Heart right ventricle (tissue), 16 donors: ENCODE measurements around the gene TMEM270. TPM values are rescaled to one million over a fixed set of nuclear protein-coding genes. Genes with fewer than 3 reads are reported as not detected.

Experiments used
- ATAC-seq, 8 donors: fragments of 200-7000 bp; cut with Tn5 transposase; one replicate each; pipeline ENCODE4 v1.9.1; 2020; ENCODE audit warnings: mild to moderate bottlenecking in 8 of 8, moderate library complexity in 8 of 8, moderate number of reproducible peaks in 1 of 8
- DNase-seq, 2 donors: peaks; one replicate each; pipeline ENCODE4 v3.0.0-alpha.2; 2020
- H3K27ac ChIP-seq, 10 donors: fragments of 200-600 bp; sonication (generic) in 2 of 10; one replicate each; pipeline versions ENCODE4 v1.5.0 to v1.8.0; 2020 to 2022; ENCODE audit warnings: mild to moderate bottlenecking in 3 of 10
- H3K27me3 ChIP-seq, 7 donors: fragments of 200-600 bp; one replicate each; pipeline ENCODE4 v1.8.0; 2021 to 2022; ENCODE audit warnings: mild to moderate bottlenecking in 2 of 7
- H3K36me3 ChIP-seq, 9 donors: fragments of 200-600 bp; sonication (generic) in 1 of 9; one replicate each; pipeline versions ENCODE4 v1.5.0 to v1.8.0; 2020 to 2022; ENCODE audit warnings: mild to moderate bottlenecking in 2 of 9
- H3K4me1 ChIP-seq, 9 donors: fragments of 200-600 bp; sonication (generic) in 1 of 9; one replicate each; pipeline versions ENCODE4 v1.5.0 to v1.8.0; 2020 to 2022; ENCODE audit warnings: mild to moderate bottlenecking in 4 of 9
- H3K4me3 ChIP-seq, 10 donors: fragments of 200-600 bp; sonication (generic) in 2 of 10; one replicate each; pipeline versions ENCODE4 v1.5.0 to v1.8.0; 2020 to 2022; ENCODE audit warnings: mild to moderate bottlenecking in 7 of 10, moderate library complexity in 2 of 10
- H3K9me3 ChIP-seq, 11 donors: fragments of 200-600 bp in 10 of 11; sonication (generic) in 2 of 11; one replicate each; pipeline versions ENCODE4 v1.5.0 to v1.8.0; 2013 to 2022; ENCODE audit warnings: mild to moderate bottlenecking in 2 of 11, control low read depth in 1 of 11, moderate library complexity in 1 of 11
- CTCF ChIP-seq, 9 donors: fragments of 200-600 bp; sonication (generic) in 2 of 9; IDR thresholded peaks; one replicate each; pipeline versions ENCODE4 v1.5.0 to v1.8.0; 2021 to 2022; ENCODE audit warnings: antibody characterized with exemption in 9 of 9, mild to moderate bottlenecking in 5 of 9, moderate library complexity in 1 of 9
- WGBS, 2 donors: extraction: QIAGEN DNeasy Blood & Tissue Kit; methylation state at CpG; one replicate each; pipeline ENCODE4 v1.1.7; 2013; ENCODE audit warnings: inconsistent platforms in 1 of 2; 5-methylcytosine and 5-hydroxymethylcytosine counted together
- intact Hi-C, 10 donors: fragments of 100-400 bp; cut with DNase I; formaldehyde crosslinking; loops; one replicate each; pipeline versions ENCODE4 v1.11.1 to v1.14.2; 2022
- polyA plus RNA-seq, 2 donors: library from polyadenylated mRNA; stranded (reverse); fragments of 200-250 nt; gene quantifications; one replicate each; pipeline ENCODE4 v1.2.3, GENCODE V29; 2013
- total RNA-seq, 10 donors: library from RNA; stranded (reverse); fragmentation: NEBNext Ultra II Directional in 3 of 10; extraction: Animal tissue kit (Norgen Biotek cat#: 25700) in 3 of 10; gene quantifications; one replicate each; pipeline versions ENCODE4 v1.2.1 to v1.2.4, GENCODE V29; 2021 to 2023
- donor health status: Arrhythmogenic right ventricular cardiomyopathy.
- donor health status: ischemic (EF 13 %, LVEDD 7.1; RV severe dilation, severe dysfunction).
- donor health status: healthy with polysubstance abuse.
- donor health status: DM: no; HTN: yes; CAD: no.
- donor health status: DM: no; HTN: no; CAD: no.
- donor health status: ischemic (EF 25% LVEDD 6.9; RV normal size, moderate dysfunction).
- donor health status: ischemic (EF 25% LVEDD 5.7; RV mildly dilated, moderate dysfunction).
- donor health status: healthy.
- donor health status: DM: yes; HTN: yes; CAD: no.
- donor health status: Ischemic cardiomyopathy.
- donor health status: ischemic (EF 35%, LVEDD 5.7; RV mildly dilated, moderate dysfunction).
- donor health status: nonischemic (EF 11% LVEDD 7.7; RV severe dilation, severe dysfunction).
- donor health status: DM: yes; HTN: yes; CAD: no.
- donor health status: PGD.
- donor health status: ischemic (EF 29% LVEDD 5.4; RV normal size, mild dysfunction).
- donor health status: nonischemic (EF 23%, LVEDD 6.1; RV moderate dilation, normal function).

TMEM270 gene
- total and polyA plus RNA-seq, 12 donors: not detected

- intact Hi-C loops: loop anchor here in 5 of 10 donors (5.0 to 10.0 kb wide), 4 partner anchors 72 to 145 kb away; partner anchors contain the start of gene ELN (in 2 of the 5)
- no peak for ATAC-seq
- Histone ChIP-seq H3K4me3 (no peak overlapping the region), H3K9me3 (peaks cover 0 to 26% (median 13%) of the 10 kb centered on the region in 11 donors), H3K4me1 (peaks cover 0 to 61% (median 17%) of the 10 kb centered on the region in 9 donors), H3K36me3 (no peaks in the 10 kb centered on the region), H3K27me3 (no peaks in the 10 kb centered on the region), H3K27ac (peak overlapping the region in 7 of 10 donors; percentile 3 to 74 (median 53))
- peak in 1 of 2 donors; percentile 65 for DNase-seq
- TF ChIP-seq CTCF (IDR thresholded peaks at IDR 0.05): no peak
- WGBS, 2 donors: 45 to 52% methylated on average over 11 of the region's 11 CpGs
These were observed 31.3 kb downstream of the TMEM270 start for GRCh38 chr7:73892003-73892999.

- H3K27ac ChIP-seq: peak overlapping the region in 7 of 10 donors; percentile 22 to 74 (median 64)
- no peak for TF ChIP-seq CTCF (IDR thresholded peaks at IDR 0.05)
- no peaks in the 10 kb centered on the region for H3K36me3 ChIP-seq
- 60 to 61% methylated on average over 22 of the region's 22 CpGs for WGBS, 2 donors
- no peak overlapping the region for H3K4me3 ChIP-seq
- peaks cover 0 to 60% (median 15%) of the 10 kb centered on the region in 9 donors for H3K4me1 ChIP-seq
- intact Hi-C loops: loop anchor here in 5 of 10 donors (5.0 to 10.0 kb wide), 4 partner anchors 71 to 144 kb away; partner anchors contain the start of gene ELN (in 2 of the 5)
- H3K9me3 ChIP-seq: peaks cover 0 to 32% (median 17%) of the 10 kb centered on the region in 11 donors
- peak in 1 of 2 donors; percentile 83 for DNase-seq
- H3K27me3 ChIP-seq: no peaks in the 10 kb centered on the region
- peak; percentile 48 to 71 (median 63) for ATAC-seq
These were observed 32.6 kb downstream of the TMEM270 start for GRCh38 chr7:73893342-73894101.

GRCh38 chr7:73894166-73894565, 33.2 kb downstream of the TMEM270 start:
- peaks cover 0 to 60% (median 15%) of the 10 kb centered on the region in 9 donors for H3K4me1 ChIP-seq
- intact Hi-C loops: loop anchor here in 5 of 10 donors (5.0 to 10.0 kb wide), 4 partner anchors 71 to 143 kb away; partner anchors contain the start of gene ELN (in 2 of the 5)
- no peak for DNase-seq

More at GRCh38 chr7:73894166-73894565, 33.2 kb downstream of the TMEM270 start:
- Histone ChIP-seq H3K36me3 (no peaks in the 10 kb centered on the region), H3K9me3 (peaks cover 0 to 32% (median 17%) of the 10 kb centered on the region in 11 donors), H3K4me3 (no peak overlapping the region), H3K27me3 (no peaks in the 10 kb centered on the region), H3K27ac (peak overlapping the region in 7 of 10 donors; percentile 24 to 74 (median 64))
- 77 to 87% methylated on average over 6 of the region's 6 CpGs for WGBS, 2 donors
- TF ChIP-seq CTCF (IDR thresholded peaks at IDR 0.05): no peak
- no peak for ATAC-seq
